ENCODE results near the gene NSD1. TPM values are rescaled to one million over a fixed set of nuclear protein-coding genes. Genes with fewer than 3 reads are reported as not detected.
A peak's percentile ranks its signal among the peaks of the same experiment; 100 is the strongest.

NSD1 gene
- total and polyA plus RNA-seq, 2 of the 8 experiments (the other 6 are each of a cell fraction or from before 2014, with no cell fraction given), result 22.8 to 168 TPM

DNA sequence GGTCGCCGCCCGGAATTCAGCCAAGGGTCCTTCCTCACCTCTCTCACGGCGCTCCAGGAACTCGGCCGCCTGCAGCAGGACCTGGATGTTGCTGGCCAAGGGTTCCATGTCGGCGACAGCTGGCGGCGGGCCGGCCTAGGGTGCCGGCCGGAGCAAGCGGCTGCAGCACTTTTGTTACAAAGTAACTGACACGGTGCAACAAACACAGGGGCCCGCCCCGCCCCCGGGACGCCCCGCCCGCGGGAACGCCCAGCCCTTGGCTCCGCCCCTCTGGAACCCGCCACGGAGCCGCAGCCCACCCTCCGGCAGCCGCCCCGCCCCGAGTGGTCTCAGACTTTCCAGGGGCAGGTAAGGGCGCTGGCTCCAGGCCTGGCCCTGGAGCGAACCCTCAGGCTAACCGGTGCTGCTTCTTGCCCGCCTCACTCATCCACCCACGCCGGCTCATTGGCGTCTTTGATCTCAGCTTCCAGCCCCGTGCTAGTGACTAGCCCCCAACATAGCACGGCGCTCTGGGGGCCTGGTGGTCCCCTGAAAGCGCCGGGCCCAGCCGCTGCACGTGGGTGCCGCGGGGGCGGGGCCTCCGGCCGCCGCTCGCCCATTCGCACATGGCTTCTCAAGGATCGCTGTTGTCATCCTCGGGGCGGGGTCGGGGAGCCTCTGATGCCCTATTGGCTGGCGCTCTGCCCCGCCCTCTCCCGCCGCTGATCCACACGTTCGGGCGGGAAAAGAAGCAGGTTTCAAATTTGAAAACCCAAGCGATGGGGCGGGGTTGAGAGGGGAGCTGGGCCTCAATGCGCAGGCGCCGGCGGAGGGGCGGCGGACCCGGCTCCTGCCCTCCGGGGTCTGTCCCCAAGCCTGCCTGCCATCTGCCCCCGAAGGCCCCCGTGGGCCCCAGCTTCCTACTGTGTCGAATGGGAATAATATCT, 178.4 kb downstream of the NSD1 start, which contains the start of gene MXD3 (continued):
- TF ChIP-seq, protein P1, sequence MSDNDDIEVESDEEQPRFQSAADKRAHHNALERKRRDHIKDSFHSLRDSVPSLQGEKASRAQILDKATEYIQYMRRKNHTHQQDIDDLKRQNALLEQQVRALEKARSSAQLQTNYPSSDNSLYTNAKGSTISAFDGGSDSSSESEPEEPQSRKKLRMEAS (IDR thresholded peaks at IDR 0.05), result peak; percentile 96
- TF ChIP-seq TAF1 (IDR thresholded peaks at IDR 0.05; ENCODE audit: low read depth, low read length) (peak; percentile 11; the same call in 1 of the 2 replicates), POLR2A (IDR thresholded peaks at IDR 0.05; ENCODE audit: control extremely low read depth in 1 of 2, low read depth in 2 of 2, low read length in 2 of 2) (peak in 1 of 2 experiments; percentile 60; a peak in 2 of 3 replicates), GTF2F1 (IDR thresholded peaks at IDR 0.05; ENCODE audit: borderline replicate concordance, low read depth, low read length) (no peak), CHD2 (IDR thresholded peaks at IDR 0.05; ENCODE audit: low read length) (peak; percentile 54), CREB1 (IDR thresholded peaks at IDR 0.05) (peak; percentile 57), SP1 (IDR thresholded peaks at IDR 0.05; ENCODE audit: low read depth, low read length) (no peak; the same call in 1 of the 2 replicates), KDM4A (IDR thresholded peaks at IDR 0.05; ENCODE audit: low read depth, low read length, severe bottlenecking) (peak; percentile 34), YY1 (IDR thresholded peaks at IDR 0.05; ENCODE audit: low read depth, low read length) (no peak), PHF8 (conservative IDR thresholded peaks at IDR 0.05; ENCODE audit: low read depth, low read length) (peak; percentile 76), BACH1 (IDR thresholded peaks at IDR 0.05; ENCODE audit: low read length) (peak; percentile 81), HDAC2 (IDR thresholded peaks at IDR 0.05; ENCODE audit: borderline replicate concordance in 1 of 2, low read depth in 2 of 2, low read length in 2 of 2) (0 out of 4 replicates have a peak, but pooled peaks of 1 of the 2 experiments have one; percentile 3), NRF1 (IDR thresholded peaks at IDR 0.05; ENCODE audit: low read depth, low read length) (peak; percentile 90)
- TF ChIP-seq, protein P2, sequence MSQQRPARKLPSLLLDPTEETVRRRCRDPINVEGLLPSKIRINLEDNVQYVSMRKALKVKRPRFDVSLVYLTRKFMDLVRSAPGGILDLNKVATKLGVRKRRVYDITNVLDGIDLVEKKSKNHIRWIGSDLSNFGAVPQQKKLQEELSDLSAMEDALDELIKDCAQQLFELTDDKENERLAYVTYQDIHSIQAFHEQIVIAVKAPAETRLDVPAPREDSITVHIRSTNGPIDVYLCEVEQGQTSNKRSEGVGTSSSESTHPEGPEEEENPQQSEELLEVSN (IDR thresholded peaks at IDR 0.05), result peak; percentile 97
